Subcutaneous adipose tissue (tissue), 4 donors: ENCODE results near the gene HS1BP3. TPM values are rescaled to one million over a fixed set of nuclear protein-coding genes. Genes with fewer than 3 reads are reported as not detected.

Source experiments
- total RNA-seq, 4 donors: library from RNA; depleted of rRNA; stranded (reverse); fragments of >200 nt; gene quantifications; one replicate each; pipeline ENCODE4 v1.1.0, GENCODE V29; 2016
- TF ChIP-seq, protein P1 (sequence below): fragments of 450-650 bp; IDR thresholded peaks from one replicate; pipeline ENCODE4 v1.5.1; 2016; ENCODE audit warnings: low read depth, mild to moderate bottlenecking, control low read depth, antibody characterized with exemption, moderate library complexity

The HS1BP3 gene
- total RNA-seq, 4 donors from 2014 or later: 12.6 to 37.6 (median 34.7) TPM

DNA sequence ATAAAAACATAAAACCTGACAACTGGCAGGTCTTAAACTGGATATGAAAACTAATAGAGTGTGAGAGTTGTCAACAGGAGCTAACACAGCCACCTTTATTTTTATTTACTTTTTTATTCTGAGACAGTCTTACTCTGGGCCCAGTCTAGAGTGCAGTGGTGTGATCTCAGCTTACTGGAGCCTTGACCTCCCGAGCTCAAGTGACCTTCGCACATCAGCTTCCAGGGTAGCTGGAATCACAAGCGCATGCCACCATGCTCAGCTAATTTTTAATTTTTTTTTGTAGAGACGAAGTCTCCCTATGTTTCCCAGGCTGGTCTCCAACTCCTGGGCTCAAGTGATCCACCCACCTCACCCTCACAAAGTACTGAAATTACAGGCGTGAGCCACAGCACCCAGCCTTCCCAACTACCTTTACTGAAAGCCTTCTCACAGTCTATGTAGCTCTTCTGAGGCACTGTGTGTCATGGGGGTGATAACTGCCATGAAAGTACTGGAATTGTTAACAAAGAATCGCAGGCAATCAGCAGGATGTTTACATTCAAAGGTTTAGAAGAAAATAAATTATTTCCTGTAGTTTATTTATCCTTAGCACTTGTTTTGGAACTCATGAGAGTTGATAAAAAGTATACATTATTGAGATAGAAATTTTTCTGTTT lies 40.3 kb upstream of the HS1BP3 start:
- TF ChIP-seq, protein P1, sequence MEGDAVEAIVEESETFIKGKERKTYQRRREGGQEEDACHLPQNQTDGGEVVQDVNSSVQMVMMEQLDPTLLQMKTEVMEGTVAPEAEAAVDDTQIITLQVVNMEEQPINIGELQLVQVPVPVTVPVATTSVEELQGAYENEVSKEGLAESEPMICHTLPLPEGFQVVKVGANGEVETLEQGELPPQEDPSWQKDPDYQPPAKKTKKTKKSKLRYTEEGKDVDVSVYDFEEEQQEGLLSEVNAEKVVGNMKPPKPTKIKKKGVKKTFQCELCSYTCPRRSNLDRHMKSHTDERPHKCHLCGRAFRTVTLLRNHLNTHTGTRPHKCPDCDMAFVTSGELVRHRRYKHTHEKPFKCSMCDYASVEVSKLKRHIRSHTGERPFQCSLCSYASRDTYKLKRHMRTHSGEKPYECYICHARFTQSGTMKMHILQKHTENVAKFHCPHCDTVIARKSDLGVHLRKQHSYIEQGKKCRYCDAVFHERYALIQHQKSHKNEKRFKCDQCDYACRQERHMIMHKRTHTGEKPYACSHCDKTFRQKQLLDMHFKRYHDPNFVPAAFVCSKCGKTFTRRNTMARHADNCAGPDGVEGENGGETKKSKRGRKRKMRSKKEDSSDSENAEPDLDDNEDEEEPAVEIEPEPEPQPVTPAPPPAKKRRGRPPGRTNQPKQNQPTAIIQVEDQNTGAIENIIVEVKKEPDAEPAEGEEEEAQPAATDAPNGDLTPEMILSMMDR: no peak

DNA sequence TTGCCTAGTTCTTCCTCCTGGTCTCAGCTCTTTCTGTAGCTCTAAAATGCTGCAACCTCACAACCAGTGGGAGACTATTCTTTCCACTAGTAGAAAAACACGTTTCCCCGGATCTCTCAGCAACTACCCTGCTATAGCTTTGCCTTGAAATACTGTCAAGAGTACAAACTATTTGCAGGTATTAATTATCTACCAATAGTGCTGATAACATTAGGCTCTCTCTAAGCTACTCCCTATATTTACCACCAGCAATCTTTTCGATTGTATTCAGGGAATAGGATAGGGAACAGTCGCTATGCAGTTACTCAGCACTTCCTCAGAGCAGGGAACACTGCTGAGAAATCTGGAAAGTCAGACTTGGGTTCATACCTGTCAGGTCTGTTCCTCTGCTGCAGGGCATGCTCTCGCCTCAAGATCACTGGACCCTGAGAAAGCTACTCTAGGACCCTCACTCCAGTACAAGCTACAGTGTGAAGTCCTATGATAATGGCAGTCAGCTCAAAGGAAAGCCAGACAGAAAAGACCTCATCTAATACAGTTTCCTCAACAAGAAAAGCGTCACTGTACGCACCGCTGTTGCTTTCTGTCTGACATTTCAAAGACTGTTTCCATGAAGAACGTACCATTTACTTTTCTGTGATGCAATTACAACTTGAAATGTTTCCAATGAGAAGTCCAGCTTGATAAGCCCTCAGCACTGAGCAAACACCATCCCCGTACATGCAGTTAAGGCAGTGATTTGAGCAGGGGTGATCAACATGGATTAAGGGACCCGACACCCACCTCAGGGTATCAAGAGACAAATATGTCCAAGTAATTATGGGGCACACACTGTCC lies 38.7 kb upstream of the HS1BP3 start:
- TF ChIP-seq, protein P1: no peak

DNA sequence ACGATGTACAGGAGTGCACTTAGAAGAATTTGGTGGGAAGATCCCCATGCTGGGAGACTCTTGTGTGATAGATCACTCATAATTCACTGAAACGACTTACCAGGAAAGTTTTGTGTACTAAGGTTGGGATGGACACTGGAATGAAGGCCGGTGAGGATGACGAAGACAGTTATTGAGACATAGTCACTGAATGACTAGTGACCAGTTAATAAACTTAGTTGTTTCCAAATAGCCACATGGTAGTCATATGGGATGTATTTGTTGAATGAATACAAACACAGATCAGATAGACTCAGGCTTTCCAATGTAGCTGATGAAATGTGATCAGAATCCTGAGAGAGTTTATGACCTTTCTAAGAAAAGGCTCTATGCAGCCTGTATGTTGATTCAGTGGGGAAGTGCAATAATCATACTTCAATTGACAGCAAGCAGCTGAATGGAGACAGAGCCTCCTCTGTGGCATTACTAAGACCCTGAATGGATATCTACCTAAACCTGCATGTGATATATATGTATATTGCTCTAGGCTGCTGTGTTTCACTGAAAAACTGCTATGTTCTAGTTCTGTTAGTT lies 36.4 kb upstream of the HS1BP3 start:
- TF ChIP-seq, protein P1: no peak

DNA sequence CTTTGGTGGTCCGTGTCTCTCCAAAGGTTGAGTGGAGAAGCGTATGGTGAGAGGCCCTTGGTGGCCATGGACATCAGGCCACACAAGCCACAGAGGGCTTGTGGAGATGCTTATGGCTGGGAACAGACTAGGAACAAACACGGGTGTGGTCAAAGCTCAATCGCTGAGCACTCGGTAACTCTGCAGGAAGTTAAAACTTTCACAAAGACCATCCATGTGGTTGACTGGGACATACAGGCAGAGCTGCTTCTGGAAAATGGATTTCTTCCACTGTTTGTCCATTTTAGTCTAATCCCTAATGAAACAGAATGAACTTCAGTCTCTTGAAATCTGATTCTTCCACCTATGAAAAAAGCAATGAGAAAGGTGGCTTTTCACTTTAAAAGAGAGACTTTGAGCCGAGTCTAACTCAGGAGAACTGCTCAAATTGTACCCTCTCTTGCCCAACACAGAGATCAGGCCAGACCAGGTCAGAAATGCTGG lies 33.7 kb upstream of the HS1BP3 start:
- TF ChIP-seq, protein P1: no peak

DNA sequence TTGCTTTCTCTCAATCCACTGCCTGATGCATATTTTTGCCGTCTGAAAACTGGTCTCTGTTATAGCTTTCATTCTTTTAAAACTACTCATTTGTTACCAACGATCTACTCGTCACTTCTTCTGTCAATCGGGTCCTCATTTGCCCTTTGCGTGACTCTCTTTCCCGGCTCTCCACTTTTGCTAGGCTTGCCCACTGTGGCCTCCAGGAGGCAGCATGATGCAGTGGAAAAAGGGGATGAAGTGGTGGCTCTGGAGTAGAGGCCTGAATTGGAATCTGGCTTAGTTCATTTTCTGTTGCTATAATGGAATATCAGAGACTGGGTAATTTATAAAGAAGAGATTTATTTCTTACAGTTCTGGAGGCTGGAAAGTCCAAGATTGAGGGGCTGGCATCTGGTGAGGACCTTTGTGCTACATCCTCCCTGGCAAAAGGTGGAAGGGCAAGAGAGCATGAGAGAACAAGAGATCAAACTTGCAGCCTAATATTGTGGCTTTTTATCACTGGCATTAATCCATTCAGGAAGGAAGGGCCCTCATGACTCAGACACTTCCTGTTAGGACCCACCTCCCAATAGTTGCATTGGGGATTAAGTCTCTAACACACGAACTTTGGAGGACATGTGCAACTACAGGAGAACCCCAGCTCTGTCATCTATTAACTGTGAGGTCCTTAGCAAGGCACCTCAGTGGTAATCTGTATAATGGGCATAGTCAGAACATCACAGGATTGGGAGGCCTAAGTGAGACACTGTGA lies 31.4 kb upstream of the HS1BP3 start:
- TF ChIP-seq, protein P1: no peak

DNA sequence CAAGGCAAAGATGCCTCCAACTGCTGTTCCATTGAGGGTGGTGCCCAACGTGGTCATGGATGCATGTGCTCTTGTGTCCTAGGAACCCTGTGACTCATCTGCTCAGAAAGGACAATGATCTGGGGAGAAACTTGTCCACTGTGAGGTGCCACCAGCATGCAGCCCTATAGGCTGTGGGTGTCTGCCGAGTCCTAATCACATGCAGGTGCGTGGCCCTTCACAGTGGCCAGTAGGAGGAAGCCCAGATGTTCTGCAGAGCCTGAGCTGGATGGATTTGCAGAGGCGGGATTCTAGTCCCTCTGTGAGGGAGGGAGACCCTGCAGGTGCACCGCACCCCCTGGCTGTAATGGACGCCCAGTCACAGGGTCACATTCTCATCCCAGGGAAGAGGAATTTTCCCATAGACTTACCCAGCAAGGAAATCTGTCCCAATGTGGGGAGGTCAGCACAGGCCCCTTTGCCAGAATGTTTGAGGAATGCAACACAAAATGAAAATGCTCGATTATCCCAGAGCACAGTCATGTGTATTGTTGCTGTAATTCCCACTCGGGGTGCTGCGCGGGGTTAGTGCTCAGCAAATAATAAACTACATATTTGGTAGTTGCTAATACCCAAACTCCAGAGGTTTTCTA lies 30.0 kb upstream of the HS1BP3 start:
- TF ChIP-seq, protein P1: no peak
